ENCODE measurements around the gene TAC3.
"Not testable (repeated sequence)": the region's sequence is repeated elsewhere in the genome, so short reads cannot be mapped to it uniquely, and the experiment has no call there.

The TAC3 gene

GRCh38 chr12:57001448-57001906, 14.9 kb downstream of the TAC3 start:
- peak; percentile 79 to 85 for DNase-seq

- no peak for DNase-seq
Observed at GRCh38 chr12:57000393-57000792, 15.9 kb downstream of the TAC3 start.

- DNase-seq = no peak
Observed at GRCh38 chr12:56999456-56999855, 16.9 kb downstream of the TAC3 start.

- DNase-seq = peak; percentile 64 to 71
Observed at GRCh38 chr12:56998981-56999380, 17.3 kb downstream of the TAC3 start.

- no peak for DNase-seq
Observed at GRCh38 chr12:56998316-56998715, 18.0 kb downstream of the TAC3 start.

GRCh38 chr12:56996793-56997545, 19.4 kb downstream of the TAC3 start:
- no peak for DNase-seq

GRCh38 chr12:56995930-56996496, 20.3 kb downstream of the TAC3 start:
- no peak for DNase-seq

GRCh38 chr12:56995201-56995929, 21.0 kb downstream of the TAC3 start:
- DNase-seq = no peak

- no peak for DNase-seq
Observed at GRCh38 chr12:56994231-56994746, 22.0 kb downstream of the TAC3 start.

GRCh38 chr12:56993346-56993745, 23.0 kb downstream of the TAC3 start:
- DNase-seq = no peak

- DNase-seq = no peak
Observed at GRCh38 chr12:56991319-56992246, 24.7 kb downstream of the TAC3 start.

GRCh38 chr12:56990648-56991318, 25.5 kb downstream of the TAC3 start:
- no peak for DNase-seq

GRCh38 chr12:56989861-56990610, 26.3 kb downstream of the TAC3 start:
- DNase-seq = no peak

GRCh38 chr12:56988207-56988739, 28.1 kb downstream of the TAC3 start:
- DNase-seq = no peak

- DNase-seq = peak; percentile 81 to 84
Observed at GRCh38 chr12:56987551-56988053, 28.7 kb downstream of the TAC3 start.

GRCh38 chr12:56987011-56987410, 29.3 kb downstream of the TAC3 start:
- no peak for DNase-seq

GRCh38 chr12:56985714-56986113, 30.6 kb downstream of the TAC3 start:
- DNase-seq = not testable (repeated sequence)

- DNase-seq = no peak
Observed at GRCh38 chr12:56983386-56983785, 32.9 kb downstream of the TAC3 start.

GRCh38 chr12:56982578-56983236, 33.6 kb downstream of the TAC3 start:
- not testable (repeated sequence) for DNase-seq

GRCh38 chr12:56980941-56981530, 35.3 kb downstream of the TAC3 start:
- no peak for DNase-seq
